ENCODE data around the gene CYP4V2.
"Not testable (repeated sequence)": the region's sequence is repeated elsewhere in the genome, so short reads cannot be mapped to it uniquely, and the experiment has no call there.

Gene CYP4V2

GRCh38 chr4:186228514-186228894 lies 37.1 kb downstream of the CYP4V2 start:
- no peak for DNase-seq (ENCODE audit: low read depth)

DNA sequence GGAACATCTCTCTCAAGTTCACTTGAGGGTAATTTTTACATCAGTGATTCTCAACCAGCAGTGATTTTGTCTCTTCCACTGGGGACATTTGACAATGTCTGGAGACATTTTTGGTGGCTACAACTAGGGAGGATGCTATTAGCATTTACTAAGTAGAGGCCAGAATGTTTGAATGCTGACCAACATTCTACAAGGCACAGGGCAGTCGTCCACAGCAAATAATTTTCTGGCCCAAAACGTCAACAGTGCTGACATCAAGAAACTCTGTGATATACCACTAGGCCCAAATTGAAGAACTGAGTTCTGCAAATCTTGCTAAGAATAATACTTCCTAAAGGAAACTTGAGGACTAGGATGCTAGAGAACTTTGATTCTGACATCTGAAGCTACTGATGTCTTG lies 43.0 kb downstream of the CYP4V2 start:
- DNase-seq (ENCODE audit: low read depth): no peak

DNA sequence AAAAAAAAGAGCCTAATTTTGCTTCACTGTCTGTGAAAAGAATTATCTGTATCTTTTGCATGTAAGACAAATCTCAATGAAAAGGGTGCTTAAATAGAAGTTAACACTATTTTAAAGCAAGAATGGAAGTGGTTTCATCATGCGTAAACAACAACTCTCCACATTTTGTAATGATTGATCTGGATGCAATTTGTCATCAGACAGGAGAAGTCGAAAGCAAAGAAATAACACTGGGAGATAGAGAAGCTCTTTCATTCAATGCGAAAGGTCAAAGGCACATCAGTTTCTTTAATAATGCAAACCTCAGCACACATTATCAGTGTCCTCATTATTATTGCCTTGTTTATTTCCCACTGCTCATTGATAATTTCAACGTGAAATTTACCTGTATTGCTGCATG lies 44.8 kb downstream of the CYP4V2 start:
- DNase-seq (ENCODE audit: low read depth): no peak

- no peak for DNase-seq (ENCODE audit: low read depth)
Observed at GRCh38 chr4:186240452-186240847, 49.1 kb downstream of the CYP4V2 start.

- DNase-seq (ENCODE audit: low read depth): no peak
Observed at GRCh38 chr4:186240848-186241491, 49.6 kb downstream of the CYP4V2 start.

DNA sequence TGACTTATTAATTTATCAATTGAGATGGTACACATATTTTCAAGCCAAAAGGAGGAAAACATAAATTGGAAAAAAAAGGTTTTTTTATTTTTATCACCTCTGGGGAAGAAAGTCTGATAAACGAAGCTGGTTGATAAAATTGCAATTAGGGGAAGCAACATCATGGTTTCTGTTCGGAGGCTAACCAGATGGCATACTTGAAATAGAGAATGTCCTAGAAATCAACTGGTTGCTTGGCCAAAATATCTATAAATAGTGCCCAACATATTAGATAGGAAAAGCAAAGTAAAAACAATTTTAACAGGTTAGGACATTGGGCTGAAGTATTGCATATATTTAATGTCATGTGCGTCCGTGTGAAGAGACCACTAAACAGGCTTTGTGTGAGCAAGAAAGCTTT lies 50.2 kb downstream of the CYP4V2 start:
- DNase-seq (ENCODE audit: low read depth): no peak

DNA sequence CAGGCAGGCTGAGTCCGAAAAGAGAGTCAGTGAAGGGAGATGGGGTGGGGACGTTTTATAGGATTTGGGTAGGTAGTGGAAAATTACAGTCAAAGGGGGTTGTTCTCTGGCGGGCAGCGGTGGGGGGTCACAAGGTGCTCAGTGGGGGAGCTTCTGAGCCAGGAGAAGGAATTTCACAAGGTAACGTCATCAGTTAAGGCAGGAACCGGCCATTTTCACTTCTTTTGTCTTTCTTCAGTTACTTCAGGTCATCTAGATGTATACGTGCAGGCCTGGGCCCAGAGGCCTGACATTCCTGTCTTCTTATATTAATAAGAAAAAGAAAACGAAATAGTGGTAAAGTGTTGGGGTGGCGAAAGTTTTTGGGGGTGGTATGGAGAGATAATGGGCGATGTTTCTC lies 50.7 kb downstream of the CYP4V2 start:
- DNase-seq (ENCODE audit: low read depth): not testable (repeated sequence)

- DNase-seq (ENCODE audit: low read depth): no peak
Observed at GRCh38 chr4:186243331-186243730, 52.0 kb downstream of the CYP4V2 start.

DNA sequence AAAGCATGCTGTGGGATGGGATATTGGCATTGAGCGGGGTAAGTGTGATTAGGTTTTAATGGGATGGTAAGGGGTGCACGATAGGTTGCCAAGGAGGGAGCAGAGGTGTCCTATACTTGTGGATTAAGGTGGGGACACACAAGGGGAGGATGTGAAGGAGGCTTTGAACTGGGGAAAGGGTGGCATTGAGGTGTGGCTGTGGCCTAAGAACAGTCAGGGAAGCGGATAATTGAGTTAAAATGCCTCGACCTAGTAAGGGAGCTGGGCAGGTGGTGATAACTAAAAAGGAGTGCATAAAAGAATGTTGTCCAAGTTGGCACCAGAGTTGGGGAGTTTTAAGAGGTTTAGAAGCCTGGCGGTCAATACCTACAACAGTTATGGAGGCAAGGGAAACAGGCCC lies 53.5 kb downstream of the CYP4V2 start:
- no peak for DNase-seq (ENCODE audit: low read depth)

DNA sequence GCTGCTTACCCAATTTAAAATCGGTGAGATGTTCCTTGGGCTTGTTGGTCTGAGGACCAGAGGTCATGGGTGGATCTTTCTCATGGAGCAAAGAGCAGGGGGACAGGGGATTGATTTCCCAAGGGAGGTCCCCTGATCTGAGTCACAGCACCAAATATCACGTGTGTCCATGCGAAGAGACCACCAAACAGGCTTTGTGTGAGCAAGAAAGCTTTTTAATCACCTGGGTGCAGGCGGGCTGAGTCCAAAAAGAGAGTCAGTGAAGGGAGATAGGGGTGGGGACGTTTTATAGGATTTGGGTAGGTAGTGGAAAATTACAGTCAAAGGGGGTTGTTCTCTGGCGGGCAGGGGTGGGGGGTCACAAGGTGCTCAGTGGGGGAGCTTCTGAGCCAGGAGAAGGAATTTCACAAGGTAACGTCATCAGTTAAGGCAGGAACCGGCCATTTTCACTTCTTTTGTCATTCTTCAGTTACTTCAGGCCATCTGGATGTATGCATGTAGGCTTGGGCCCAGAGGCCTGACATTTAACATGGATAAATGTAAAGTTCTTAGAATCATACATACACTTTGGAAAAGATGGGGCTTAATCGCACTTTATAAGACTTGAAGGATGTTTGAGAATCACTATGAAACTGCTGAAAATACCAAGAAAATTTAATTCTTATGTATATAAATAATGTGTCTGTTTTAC lies 55.8 kb downstream of the CYP4V2 start:
- not testable (repeated sequence) for DNase-seq (ENCODE audit: low read depth)

GRCh38 chr4:186248643-186249042 lies 57.3 kb downstream of the CYP4V2 start:
- no peak for DNase-seq (ENCODE audit: low read depth)

DNA sequence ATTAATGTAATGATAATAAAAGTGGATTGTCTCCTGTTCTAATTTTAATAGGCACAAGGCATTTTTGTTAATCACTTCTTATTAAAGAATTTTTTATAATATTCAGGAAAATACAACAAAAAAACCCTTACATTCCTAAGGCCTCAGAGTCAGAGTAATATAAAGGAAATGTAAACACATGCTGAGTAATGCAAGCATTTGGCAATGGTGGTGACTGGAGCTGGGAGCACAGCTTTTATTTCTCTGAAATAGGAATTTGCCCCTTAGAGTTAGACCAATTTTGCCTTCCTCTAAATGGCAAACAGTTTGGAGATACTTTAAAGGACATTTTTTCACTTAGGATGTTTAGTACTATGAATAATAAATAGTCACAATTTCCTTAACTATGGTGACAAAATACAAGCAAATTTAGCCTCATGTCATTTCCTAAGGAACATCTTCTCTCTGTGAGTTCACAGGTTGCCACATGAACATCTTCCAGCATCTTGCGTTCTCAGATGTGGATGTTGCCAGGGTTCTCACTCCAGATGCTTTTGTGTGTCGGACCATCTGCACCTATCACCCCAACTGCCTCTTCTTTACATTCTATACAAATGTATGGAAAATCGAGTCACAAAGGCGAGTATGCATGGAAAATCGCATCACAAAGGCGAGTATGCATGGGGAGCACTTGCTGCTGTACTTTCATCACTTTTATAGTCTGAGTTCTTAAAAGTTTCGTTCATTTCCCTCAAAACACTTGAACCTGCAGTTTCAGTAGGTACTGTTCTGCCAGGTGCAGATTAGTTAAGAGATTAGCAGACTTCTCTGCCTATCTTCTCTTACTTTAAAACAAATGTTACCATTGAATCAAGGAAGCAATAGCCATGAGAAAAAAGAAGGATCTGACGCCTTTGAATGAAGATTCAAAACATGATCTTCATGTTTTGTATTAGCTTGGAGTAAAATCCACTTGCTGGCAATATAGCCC lies 58.7 kb downstream of the CYP4V2 start:
- DNase-seq (ENCODE audit: low read depth): no peak

GRCh38 chr4:186250760-186251159 lies 59.4 kb downstream of the CYP4V2 start:
- DNase-seq (ENCODE audit: low read depth): no peak

DNA sequence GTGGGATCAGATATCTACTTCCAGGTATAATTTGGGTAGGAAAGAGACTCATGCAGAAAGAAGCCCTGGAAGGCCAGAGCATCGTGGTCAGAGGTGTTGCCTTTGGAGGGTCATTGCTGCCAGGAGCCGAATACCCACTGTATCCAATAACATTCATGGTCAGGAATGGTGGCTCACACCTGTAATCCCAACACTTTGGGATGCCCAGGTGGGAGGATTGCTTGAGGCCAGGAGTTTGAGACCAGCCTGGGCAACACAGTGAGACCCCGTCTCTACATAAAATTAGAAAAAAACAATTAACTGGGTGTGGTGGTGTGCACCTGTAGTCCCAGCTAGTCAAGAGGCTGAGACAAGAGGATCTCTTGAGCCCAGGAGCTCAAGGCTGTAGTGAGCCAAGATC lies 63.8 kb downstream of the CYP4V2 start:
- no peak for DNase-seq (ENCODE audit: low read depth)

GRCh38 chr4:186258216-186258811 lies 66.9 kb downstream of the CYP4V2 start:
- DNase-seq (ENCODE audit: low read depth): no peak

- no peak for DNase-seq (ENCODE audit: low read depth)
Observed at GRCh38 chr4:186260117-186260503, 68.7 kb downstream of the CYP4V2 start.

Data from stimulated activated CD8-positive, alpha-beta memory T cell treated with anti-CD3 and anti-CD28 coated beads, Interleukin-12 subunit alpha, Interleukin-12 subunit beta, amount 100 ng/mL, for 4 hours (primary cell).